ENCODE measurements around the gene APRT.
"Not testable (repeated sequence)": the region's sequence is repeated elsewhere in the genome, so short reads cannot be mapped to it uniquely, and the experiment has no call there.

The APRT gene

DNA sequence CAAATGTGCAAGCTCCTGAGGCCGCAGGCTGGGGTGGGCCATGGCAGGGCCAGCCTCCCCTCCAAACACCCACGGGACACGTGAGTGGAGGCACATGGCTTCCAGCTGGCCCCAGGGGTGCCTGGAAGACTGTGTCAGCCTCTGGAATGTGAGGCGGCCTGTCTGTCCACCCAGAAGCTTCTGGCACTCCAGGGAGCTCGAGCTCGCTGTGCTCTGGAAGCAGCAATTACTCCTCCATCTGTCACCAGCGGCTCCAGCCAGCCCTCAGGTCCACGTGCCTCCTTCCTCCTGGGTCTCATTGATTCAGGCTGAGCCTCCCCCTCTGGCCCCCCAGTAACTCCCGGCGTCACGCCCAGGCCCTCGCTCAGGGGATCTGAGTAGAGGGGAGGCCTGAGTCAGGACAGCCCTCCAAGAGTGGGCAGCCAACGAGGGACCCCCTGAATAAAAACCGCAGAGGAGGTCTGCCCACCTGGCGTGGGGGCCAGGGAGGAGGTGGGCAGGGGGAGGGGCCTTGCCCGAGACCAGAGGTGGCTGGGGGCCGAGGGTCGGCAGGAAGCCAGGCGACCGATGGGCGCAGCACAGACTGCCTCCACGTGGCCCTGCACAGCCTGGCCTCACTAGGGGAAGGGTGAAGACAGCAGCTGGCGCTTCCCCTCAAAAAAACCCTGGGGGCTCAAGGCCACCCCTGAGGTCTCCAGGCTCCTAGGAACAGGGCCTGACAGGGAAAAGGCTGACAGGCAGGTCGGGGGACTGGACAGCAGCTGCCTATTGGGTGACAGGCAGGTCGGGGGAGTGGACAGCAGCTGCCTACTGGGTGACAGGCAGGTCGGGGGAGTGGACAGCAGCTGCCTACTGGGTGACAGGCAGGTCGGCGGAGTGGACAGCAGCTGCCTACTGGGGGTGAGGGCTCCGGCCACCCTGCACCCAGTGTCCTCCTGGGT, 38.6 kb downstream of the APRT start:
- no peak for DNase-seq (ENCODE audit: low read depth)

DNA sequence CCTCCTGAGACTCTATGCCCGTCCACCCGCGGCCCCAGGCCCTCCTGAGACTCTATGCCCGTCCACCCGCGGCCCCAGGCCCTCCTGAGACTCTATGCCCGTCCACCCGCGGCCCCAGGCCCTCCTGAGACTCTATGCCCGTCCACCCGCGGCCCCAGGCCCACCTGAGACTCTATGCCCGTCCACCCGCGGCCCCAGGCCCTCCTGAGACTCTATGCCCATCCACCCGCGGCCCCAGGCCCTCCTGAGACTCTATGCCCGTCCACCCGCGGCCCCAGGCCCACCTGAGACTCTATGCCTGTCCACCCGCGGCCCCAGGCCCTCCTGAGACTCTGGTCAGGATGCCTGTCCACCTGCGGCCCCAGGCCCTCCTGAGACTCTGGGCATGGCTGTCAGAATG, 39.9 kb downstream of the APRT start:
- DNase-seq (ENCODE audit: low read depth): not testable (repeated sequence)

DNA sequence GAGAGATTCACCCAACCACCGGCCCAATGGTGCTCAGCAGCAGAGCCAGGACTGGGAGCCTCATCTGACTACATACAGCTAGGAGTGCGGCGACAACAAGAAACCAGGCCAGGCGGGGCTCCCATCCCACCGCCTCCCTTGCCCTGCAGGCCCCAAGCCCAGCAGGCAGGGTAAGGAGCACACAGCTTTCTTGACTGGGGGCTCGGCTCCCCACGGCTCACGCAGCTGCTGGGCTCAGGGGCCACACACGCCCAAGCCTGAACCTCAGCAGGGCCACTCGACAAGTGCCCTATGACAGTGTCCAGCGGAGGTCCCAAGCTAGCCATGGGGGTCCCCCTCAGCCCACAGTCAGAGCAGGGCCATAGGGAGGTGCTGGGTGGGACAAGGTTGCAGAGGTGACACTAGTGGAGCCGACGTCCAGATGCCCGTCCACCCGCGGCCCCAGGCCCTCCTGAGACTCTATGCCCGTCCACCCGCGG, 40.4 kb downstream of the APRT start:
- DNase-seq (ENCODE audit: low read depth): no peak

DNA sequence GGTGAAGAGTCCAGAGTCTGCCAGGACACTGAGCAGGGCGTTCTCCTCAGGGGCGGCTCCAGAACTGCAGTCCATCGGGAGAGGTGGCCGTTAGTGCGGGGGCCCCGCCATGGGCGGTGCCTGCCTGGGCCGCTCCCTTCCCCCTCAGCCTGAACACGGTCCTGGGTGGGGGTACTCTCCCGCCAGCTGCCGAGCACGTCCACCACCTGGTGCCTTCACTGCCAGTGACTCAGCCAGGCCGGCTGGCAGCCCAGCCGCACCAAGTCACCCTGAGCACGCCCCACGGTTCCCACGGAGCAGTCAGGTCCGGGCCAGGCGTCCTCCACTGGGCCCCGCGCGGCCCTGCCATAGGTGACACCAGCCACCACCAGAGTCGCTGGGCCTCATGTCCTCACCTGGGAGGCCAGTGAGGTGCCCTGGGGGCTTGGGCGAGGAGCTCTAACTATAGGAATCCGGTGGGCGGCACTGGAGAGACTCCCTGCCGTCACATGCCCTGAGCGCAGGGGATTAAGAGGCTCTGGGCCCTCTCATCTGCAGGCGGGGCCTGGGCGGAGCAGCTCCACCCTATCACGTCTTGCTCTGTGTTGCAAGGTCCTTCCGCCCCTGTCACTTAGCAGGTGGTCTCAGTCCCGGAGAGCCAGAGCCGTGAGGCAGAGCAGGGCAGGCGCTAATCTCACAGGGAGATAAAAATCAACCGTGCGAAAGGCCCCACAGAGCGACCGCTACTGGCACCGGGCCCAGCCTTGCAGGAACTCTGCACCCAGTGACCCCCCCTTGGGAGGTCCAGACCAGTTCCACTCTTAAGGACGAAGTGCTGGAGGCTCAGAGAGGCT, 41.1 kb downstream of the APRT start:
- no peak for DNase-seq (ENCODE audit: low read depth)

DNA sequence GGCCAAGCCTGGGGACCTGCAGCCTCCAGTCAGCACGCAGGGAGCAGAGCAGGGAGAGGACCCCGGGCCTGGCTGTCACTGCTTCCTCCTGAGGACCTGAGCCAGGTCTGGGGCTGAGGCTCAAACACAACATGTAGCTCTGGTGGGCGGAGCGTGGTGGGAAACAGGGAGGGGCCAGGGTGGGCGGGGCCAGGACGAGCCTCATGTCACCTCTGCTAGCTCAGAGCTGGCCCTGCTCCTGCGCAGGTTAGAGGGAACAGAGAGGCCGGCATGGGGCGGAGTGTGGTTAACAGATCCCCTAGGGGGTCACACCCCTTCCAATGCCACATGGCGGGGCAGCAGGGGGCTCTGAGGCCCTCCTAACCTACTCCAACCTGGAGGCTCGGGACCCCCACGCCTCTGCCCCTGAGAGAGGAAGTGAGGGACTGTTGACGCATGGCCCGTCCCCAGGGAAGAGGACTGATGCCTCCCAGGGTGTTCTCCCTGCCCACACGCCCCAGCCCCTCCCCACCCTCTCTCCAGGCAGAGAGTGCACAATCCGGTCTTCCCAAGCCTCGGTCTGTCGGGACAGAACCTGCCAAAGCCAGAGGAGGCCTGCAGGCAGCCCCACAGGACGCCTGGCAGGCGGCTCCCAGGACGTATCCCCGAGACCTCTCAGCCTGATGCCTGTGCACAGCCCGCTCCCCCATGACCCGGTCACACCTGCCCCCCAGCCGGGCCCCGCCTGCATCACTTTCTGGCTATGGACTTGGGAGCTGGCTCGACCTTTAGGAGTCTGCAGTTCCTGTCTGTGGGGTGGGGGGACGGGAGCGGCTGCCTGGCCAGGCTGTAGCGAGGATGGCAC, 41.9 kb downstream of the APRT start:
- DNase-seq (ENCODE audit: low read depth): no peak

DNA sequence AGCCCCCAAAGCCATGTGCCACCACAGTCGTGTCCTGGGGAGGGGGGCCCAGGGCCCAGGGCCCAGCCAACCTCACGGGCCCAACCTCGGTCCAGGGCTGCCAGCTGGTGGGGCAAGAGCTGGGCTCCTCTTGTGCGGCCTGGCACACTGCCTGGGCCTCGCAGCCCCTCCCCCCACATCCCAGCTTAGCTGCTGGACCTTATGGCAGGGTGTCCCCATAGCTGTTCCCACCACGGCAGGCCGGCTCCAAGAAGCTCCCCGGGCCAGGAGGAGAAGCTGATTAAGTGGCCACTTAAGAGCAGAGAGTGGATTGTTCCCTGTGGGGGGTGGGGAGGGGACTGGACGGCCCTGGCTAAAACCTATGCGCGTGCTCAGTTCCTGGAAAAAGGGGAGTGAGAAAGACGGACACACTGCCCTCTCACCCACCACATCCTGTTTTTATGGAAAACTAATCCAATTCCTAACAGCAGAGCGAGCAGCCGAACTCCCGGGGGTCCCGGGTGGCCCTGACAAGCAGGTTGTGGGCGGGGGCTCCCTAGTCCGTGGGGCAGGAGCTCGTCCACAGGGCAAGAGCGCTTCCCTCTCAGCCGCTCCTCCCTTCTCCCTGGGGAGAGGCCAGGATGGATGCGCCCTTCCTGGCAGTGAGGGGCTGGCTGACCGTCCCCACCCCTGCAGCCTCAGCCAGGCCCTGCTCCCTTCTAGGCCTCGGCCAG, 43.5 kb downstream of the APRT start:
- no peak for DNase-seq (ENCODE audit: low read depth)

DNA sequence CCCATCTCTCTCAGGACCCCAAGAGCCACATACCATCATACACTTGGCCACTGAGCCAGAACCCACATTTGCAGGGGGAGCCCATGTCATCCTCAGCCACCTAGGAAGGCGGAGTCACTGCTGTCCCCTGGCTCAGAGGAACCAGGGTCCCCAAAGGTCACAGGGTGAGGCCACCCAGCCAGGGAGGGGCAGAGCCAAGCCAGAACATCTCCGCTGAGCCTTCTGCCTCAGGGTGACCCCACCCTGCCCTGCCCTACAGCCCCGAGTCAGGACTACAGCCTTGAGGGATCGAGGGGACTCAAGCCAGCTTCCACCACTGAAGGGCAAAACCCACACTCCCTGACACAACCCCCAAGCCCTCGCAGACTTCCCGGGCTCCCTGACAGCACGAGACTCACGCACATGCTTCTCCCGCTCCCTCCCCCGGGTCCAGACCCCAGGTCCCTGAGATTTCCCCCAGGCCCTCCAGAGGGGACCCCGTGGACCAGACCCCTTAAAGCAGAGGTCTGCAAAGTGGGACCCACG, 44.1 kb downstream of the APRT start:
- no peak for DNase-seq (ENCODE audit: low read depth)

DNA sequence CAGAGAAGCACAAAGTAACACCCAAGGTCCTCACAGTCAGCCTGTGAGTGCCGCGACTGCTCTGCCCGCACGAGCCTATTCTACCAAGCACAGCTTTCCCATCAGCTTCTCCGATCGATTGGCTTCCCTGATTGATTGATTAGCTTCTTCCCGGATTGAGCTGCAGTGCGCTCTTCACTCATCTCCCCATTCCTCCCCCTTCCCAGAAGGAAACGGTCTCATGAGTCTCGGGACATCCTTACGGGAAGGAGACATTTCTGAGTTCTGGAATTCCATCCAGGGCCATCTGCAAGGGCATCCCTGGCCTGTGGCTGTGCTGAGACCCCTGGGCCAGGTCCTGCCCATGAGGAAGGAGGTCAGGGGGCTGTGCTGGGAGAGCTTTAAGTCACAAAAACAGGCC, 44.8 kb downstream of the APRT start:
- no peak for DNase-seq (ENCODE audit: low read depth)

DNA sequence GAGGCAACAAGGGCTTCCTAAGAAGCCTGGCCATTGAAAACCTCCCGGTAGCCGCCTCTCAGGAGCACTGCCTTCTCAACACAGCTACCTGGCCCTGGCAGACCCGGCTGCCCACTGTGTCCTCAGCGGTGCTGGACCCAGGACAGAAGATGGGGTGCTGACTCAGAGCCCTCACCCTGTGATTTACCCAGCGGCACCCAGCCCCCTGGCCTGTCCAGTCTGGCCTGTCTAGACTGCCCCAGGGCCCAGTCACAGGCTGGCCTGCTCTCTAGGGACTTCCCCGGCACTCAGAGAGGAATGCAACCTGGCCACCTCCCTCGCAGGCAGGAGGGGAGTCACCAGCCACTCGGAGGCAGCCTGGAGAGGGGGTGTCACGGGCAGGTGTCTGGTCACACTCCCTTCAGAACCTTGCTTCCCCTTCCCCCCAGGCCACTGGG, 46.8 kb downstream of the APRT start:
- no peak for DNase-seq (ENCODE audit: low read depth)

DNA sequence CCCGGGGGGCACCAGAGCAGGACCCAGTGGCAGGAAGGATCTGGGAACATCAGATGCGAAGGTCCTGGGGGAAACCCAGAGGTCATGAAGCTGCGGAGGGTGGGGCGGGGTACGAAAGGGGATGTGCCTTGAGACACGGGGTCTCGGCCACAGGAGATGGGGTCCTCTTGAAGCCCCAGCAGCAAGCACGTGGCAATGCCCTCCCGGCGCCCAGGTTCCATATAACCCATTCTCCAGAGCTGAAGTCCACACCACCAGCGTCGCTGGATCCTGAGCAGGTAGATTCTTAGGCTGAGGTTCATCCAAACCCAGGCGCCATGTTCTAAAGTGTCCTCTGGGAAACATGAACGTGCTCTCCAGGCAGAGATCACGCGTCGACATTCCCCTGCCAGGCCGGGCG, 47.6 kb downstream of the APRT start:
- DNase-seq (ENCODE audit: low read depth): no peak

DNA sequence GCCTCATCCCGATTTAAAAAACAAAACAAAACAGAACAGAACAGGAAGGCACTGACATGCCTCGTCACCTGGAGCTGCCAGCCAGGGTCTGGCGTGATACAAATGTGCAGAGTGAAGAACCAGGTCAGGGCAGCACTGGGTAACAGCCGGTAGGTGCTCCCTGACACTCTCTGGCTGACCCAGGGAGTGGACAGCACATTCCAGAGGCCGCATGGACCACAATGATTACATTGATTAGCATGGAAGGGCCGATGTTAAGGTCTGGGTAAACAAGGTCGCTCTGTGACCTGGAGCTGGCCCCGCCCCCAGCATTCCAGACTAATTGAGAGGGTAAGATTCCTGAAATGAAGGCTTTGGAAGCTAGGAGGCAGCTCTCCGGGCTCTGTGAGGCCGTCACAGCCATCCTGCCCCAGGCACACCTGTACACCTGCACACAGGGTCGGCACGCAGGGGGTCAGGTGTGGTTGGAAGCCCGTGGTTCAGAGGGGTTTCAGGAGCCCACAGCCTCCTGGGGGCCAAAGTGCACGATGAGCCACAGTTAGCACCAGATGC, 48.1 kb downstream of the APRT start:
- DNase-seq (ENCODE audit: low read depth): no peak

DNA sequence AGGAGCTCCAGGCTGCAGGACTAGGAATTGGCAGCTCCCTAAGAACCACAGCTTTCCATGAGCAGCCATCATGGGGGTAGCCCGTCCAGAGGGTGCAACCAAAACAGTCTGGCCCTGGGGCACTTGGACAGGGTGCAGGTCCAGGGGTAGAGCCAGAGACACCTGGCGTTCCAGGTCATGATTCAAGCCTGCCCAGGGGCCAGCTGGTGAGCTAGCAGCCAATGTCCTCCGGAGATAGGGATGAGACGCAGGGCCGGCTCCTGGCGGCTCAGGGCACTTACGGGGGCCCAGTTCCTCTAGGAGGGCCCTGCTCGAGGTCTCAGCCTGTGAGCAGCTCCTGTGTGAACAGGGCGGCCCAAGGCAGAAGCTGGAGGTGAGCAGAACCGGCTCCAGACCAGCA, 48.8 kb downstream of the APRT start:
- DNase-seq (ENCODE audit: low read depth): no peak

DNA sequence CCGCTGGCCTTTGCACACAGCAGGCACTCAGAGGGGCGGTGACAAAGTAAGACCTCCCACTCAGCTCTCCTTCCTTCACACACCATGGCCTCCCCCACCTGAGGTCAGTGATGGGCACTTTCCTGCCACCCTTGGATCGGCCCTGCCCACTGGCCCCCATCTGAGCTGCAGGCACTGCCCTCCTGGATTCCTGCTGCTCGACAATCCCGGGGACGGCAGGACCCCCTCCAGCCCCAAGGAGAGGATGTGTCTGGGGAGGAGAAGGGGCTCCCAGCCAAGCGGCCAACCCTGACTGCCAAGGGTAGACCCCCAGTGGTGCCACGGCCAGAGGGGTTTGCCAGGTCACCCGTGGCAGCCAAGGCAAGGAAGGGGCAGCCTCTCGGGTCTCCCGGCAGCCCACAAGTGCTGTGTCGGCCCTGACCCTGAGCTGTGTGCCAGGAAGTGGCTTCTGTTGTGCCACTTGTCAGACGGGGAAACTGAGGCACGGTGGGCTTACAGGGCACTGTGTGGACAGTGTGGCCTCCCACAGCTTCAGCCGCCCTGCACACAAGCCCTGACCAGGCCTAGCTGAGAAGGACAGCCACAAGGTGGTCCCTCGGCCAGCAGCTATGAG, 49.4 kb downstream of the APRT start:
- DNase-seq (ENCODE audit: low read depth): no peak

DNA sequence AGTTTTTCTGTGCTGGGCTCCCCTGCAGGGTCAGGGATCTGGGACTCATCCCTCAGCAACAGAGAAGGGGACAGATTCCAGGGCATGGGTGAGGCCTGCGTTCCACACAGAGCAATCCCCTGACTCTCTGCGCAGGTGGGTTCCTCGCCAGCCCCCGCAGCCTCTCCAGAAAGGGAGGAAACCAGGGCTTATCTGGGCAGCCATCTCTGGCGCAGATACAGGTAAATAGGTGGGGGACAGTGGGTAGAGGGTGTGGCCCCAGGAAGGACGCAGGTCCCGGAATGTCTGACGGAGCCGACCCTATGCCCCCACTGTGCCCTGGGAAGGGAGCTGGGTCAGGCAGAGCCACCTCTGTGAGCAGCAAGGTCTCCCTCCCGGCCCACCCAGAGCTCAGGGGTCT, 49.9 kb downstream of the APRT start:
- no peak for DNase-seq (ENCODE audit: low read depth)

DNA sequence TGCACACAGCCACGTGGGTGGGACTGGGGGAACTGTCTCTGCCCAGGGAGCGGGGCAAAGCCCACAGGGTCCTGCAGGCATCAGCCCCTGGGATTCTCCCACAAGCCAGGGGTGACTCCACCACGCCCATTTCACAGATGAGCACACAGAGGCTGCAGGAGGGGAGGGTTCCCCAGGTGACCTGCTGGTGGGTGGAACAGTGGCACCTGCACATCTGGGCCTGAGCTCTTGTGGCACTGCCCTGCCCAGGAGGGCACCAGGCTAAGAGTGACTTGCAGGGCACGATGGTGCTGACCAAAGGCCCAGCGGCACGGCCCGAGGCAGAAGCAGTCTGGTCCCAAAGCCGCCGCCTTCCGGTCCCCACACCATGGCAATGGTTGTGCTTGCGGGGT, 50.6 kb downstream of the APRT start:
- no peak for DNase-seq (ENCODE audit: low read depth)

DNA sequence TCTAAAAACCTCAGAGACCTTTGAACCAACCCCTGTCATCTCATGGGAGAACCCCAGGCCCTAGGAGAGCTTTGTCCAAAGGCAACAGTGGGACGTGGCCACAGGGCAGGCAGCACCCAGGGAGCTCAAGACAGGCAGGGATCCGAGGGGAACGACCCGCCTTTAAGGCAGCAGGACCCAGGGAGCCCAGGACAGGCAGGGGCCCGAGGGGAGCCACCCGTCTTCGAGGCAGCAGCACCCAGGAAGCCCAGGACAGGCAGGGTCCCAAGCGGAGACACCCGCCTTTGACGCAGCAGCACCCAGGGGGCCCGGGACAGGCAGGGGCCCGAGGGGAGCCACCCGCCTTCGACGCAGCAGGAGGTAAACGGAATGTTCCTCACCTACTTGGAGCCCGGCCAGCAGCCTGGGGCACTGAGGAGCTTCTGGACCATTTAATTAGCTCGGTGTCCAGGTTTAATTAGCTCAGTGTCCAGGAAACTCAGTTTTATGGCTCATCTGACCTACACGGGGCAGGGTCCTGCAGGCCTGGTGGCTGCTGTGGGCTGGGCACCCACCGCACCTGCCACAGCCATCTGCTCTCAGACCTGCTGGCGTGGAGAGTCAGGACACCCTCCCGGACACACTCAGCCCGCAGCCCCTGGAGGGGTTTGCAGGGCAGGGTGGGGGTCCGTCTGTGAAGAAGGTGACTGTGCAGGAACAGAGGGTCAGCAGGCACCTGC, 51.1 kb downstream of the APRT start:
- no peak for DNase-seq (ENCODE audit: low read depth)

DNA sequence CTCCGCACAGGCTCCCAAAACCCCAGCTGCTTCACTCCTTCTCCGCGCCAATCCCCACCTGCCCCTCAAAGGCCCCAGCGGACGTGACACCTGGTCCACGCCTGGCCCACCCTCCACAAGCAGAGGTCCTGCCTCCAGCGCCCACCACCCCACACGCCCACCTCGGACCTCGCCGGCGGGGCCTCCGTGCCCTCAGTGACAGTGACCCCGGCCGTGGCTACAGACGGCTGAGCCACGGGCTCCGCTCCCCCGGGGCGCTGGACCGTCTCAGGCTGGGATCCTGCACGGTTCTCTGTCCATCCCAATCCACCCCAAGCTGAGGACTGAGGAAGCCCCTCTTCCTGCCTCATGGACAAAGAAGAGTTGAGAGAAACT, 51.8 kb downstream of the APRT start:
- no peak for DNase-seq (ENCODE audit: low read depth)
